Neural crest cell (in vitro differentiated cells): ENCODE measurements around the gene ZNF365. TPM values are rescaled to one million over a fixed set of nuclear protein-coding genes. Genes with fewer than 3 reads are reported as not detected.
A peak's percentile ranks its signal among the peaks of the same experiment; 100 is the strongest.
"Not testable (repeated sequence)": the region's sequence is repeated elsewhere in the genome, so short reads cannot be mapped to it uniquely, and the experiment has no call there.

Experiments
- DNase-seq: peaks from one replicate; pipeline ENCODE4 v3.0.0; 2021; ENCODE audit warnings: low read depth, mixed read lengths, low spot score
- H3K27ac Mint-ChIP-seq: one replicate; pipeline ENCODE4 v1.8.0; 2021; ENCODE audit warnings: mild to moderate bottlenecking, mixed read lengths; ENCODE audit not compliant: unreplicated experiment
- H3K27me3 Mint-ChIP-seq: 2 replicates; pipeline ENCODE4 v1.8.0; 2021; ENCODE audit warnings: low read depth, mild to moderate bottlenecking, mixed read lengths
- H3K36me3 Mint-ChIP-seq: 2 replicates; pipeline ENCODE4 v1.8.0; 2021; ENCODE audit warnings: low read depth, mild to moderate bottlenecking, mixed read lengths
- H3K4me1 Mint-ChIP-seq: 2 replicates; pipeline ENCODE4 v1.8.0; 2021; ENCODE audit warnings: mixed read lengths
- H3K4me3 Mint-ChIP-seq: one replicate; pipeline ENCODE4 v1.8.0; 2021; ENCODE audit warnings: mild to moderate bottlenecking, mixed read lengths
- H3K9me3 Mint-ChIP-seq: 2 replicates; pipeline ENCODE4 v1.8.0; 2021; ENCODE audit warnings: mixed read lengths
- total RNA-seq: library from RNA; stranded (reverse); gene quantifications from 2 replicates; pipeline ENCODE4 v1.2.1, GENCODE V29; 2021
- TF ChIP-seq, protein P1 (sequence below): fragments of 200-600 bp; sonication (generic); conservative IDR thresholded peaks from 2 replicates; pipeline ENCODE4 v1.5.0; 2021; ENCODE audit warnings: antibody characterized with exemption, mild to moderate bottlenecking

Gene ZNF365
- total RNA-seq, 1 donor from 2014 or later, result 1.0 TPM

DNA sequence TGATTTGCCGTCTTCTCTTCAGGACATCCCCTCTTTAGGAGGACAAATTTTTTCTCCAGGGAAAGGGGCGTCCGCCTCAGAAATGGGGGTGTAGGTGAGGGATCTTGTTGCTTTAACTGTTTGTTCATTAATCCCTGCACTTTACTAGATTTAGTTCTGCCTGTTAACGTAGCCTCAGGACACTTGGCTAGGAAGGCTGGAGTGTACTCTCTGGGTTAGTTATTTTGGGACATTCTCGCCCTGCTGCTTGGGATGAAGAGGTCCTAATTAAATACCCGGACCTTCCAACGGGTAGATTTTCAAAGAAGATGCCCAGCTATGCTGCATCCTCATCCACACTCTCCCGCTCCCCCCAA lies 552 bp upstream of the ZNF365 start:
- H3K4me3 Mint-ChIP-seq, result peak overlapping the region; percentile 90
- TF ChIP-seq, protein P1, sequence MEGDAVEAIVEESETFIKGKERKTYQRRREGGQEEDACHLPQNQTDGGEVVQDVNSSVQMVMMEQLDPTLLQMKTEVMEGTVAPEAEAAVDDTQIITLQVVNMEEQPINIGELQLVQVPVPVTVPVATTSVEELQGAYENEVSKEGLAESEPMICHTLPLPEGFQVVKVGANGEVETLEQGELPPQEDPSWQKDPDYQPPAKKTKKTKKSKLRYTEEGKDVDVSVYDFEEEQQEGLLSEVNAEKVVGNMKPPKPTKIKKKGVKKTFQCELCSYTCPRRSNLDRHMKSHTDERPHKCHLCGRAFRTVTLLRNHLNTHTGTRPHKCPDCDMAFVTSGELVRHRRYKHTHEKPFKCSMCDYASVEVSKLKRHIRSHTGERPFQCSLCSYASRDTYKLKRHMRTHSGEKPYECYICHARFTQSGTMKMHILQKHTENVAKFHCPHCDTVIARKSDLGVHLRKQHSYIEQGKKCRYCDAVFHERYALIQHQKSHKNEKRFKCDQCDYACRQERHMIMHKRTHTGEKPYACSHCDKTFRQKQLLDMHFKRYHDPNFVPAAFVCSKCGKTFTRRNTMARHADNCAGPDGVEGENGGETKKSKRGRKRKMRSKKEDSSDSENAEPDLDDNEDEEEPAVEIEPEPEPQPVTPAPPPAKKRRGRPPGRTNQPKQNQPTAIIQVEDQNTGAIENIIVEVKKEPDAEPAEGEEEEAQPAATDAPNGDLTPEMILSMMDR, result no peak
- H3K27me3 Mint-ChIP-seq, result peaks cover 27% of the 10 kb centered on the region
- no peak for DNase-seq
- no peaks in the 10 kb centered on the region for H3K9me3 Mint-ChIP-seq
- peaks cover 5% of the 10 kb centered on the region for H3K4me1 Mint-ChIP-seq
- no peak overlapping the region for H3K27ac Mint-ChIP-seq
- no peaks in the 10 kb centered on the region for H3K36me3 Mint-ChIP-seq

DNA sequence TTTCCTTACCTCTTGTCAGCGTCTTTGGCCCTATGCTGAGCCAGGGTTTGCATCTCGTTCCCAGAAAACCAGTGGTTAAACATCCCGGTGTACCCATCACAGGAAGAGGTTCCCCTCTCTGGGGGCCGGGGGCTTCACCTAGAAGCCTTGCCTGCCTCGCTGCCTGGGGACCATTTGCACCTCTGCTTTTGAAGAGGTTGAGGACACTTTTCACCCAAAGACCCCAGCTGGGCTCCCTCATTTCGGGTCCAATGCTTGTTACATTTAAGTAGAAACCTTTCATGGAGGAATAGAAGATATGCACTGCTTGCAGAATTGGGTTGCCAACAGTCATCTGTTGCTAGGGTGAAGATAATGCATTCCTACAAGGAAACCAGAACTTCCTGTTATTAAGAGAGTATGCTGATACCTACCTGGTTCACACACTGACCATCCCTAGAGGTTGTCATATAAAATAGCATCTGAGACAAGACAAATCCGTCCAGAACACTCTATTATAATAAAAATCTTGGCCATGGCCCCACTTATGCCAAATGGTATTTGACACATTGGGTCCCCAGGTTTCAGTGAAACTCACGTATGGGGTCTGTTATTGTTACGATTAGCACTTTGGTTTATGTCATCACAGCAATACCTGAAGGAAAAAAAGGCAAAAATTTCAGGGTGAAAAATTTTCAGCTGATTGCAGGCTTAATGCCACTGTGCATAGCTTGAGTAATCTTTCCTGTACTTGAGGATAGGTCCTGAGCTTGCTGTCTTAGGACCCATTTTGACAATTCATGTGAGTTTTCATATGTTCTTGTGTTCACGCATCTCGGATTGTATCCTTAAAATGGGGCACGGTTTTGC lies 917 bp downstream of the ZNF365 start:
- H3K4me3 Mint-ChIP-seq, result peak overlapping the region; percentile 86
- no peak overlapping the region for H3K27ac Mint-ChIP-seq
- H3K36me3 Mint-ChIP-seq, result no peaks in the 10 kb centered on the region
- no peak for DNase-seq
- peaks cover 27% of the 10 kb centered on the region for H3K27me3 Mint-ChIP-seq
- peaks cover 9% of the 10 kb centered on the region for H3K4me1 Mint-ChIP-seq
- TF ChIP-seq, protein P1, result peak; percentile 24
- no peaks in the 10 kb centered on the region for H3K9me3 Mint-ChIP-seq

DNA sequence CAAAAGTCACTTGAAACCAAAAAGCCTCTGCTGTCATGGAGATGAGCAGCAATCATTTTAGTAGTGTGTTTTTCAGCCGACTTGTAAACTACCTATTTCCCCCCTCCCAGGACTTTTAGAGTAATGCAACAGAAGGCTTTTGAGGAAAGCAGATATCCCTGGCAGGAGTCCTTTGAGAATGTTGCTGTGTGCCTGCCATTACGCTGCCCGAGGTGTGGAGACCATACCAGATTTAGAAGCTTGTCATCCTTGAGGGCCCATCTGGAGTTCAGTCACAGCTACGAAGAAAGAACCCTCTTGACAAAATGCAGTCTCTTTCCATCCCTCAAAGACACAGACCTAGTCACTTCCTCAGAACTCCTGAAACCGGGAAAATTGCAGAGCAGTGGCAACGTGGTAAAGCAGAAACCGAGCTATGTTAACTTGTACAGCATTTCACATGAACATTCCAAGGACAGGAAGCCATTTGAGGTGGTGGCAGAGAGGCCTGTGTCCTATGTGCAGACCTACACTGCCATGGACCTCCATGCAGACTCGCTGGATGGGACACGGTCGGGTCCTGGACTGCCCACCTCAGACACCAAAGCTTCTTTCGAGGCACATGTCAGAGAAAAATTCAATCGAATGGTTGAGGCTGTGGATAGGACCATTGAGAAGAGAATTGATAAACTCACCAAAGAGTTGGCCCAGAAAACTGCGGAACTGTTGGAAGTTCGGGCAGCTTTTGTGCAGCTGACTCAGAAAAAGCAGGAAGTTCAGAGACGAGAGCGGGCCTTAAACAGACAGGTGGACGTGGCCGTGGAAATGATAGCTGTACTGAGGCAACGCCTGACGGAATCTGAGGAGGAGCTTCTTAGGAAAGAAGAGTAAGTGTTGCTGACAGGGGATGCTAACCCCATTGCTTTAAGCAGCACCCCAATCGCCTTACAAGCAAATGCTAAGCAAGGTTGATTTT lies 2.2 kb downstream of the ZNF365 start:
- Mint-ChIP-seq H3K27me3 (peaks cover 27% of the 10 kb centered on the region), H3K4me1 (peaks cover 21% of the 10 kb centered on the region), H3K36me3 (no peaks in the 10 kb centered on the region), H3K9me3 (no peaks in the 10 kb centered on the region), H3K4me3 (peak overlapping the region; percentile 86), H3K27ac (no peak overlapping the region)
- TF ChIP-seq, protein P1, result no peak
- DNase-seq, result no peak

DNA sequence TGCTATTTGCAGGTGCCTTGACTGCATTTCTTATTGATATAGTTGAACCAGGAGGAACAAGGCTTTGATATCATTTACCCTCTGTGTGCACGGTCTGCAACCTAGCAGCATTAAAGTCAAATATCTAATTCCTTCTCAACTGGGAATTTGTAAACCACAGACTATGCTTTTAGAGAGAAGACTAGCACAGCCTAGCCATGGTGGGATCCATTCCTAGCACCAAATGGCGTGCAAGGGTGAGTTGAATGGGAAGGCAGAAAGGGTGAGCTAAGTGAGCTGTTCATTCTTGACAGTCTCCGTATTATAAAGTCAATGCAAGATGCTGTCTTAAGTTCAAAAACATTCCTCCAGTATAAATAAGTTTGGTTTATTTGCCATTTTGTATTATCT lies 2.9 kb downstream of the ZNF365 start:
- no peaks in the 10 kb centered on the region for H3K9me3 Mint-ChIP-seq
- peaks cover 28% of the 10 kb centered on the region for H3K4me1 Mint-ChIP-seq
- DNase-seq, result no peak
- no peaks in the 10 kb centered on the region for H3K36me3 Mint-ChIP-seq
- no peak overlapping the region for H3K27ac Mint-ChIP-seq
- TF ChIP-seq, protein P1, result no peak
- no peak overlapping the region for H3K4me3 Mint-ChIP-seq
- peaks cover 27% of the 10 kb centered on the region for H3K27me3 Mint-ChIP-seq

GRCh38 chr10:62377966-62378365 lies 3.8 kb downstream of the ZNF365 start:
- Mint-ChIP-seq H3K4me1 (peaks cover 28% of the 10 kb centered on the region), H3K4me3 (no peak overlapping the region), H3K9me3 (no peaks in the 10 kb centered on the region), H3K36me3 (no peaks in the 10 kb centered on the region), H3K27me3 (peaks cover 26% of the 10 kb centered on the region), H3K27ac (no peak overlapping the region)
- TF ChIP-seq, protein P1, result no peak
- DNase-seq, result no peak

GRCh38 chr10:62378877-62379276 lies 4.7 kb downstream of the ZNF365 start:
- Mint-ChIP-seq H3K27me3 (peaks cover 19% of the 10 kb centered on the region), H3K4me1 (peaks cover 24% of the 10 kb centered on the region)

More at GRCh38 chr10:62378877-62379276, 4.7 kb downstream of the ZNF365 start:
- H3K9me3 Mint-ChIP-seq, H3K36me3 Mint-ChIP-seq, H3K4me3 Mint-ChIP-seq, DNase-seq, H3K27ac Mint-ChIP-seq: not testable (repeated sequence)
